ENCODE data around the gene CAMK4. TPM values are rescaled to one million over a fixed set of nuclear protein-coding genes. Genes with fewer than 3 reads are reported as not detected.

CAMK4 gene
- total and polyA plus RNA-seq, 5 donors from 2014 or later: 85.3 to 167 (median 106) TPM

- Mint-ChIP-seq H3K27me3 (peaks cover 13% of the 10 kb centered on the region), H3K9me3 (no peaks in the 10 kb centered on the region), H3K4me3 (no peak overlapping the region), H3K4me1 (peaks cover 0 to 11% (median 8%) of the 10 kb centered on the region in 4 donors), H3K36me3 (no peaks in the 10 kb centered on the region), H3K27ac (no peak overlapping the region)
- Histone ChIP-seq H3K9me3 (ENCODE audit: control insufficient read depth in 2 of 2, low read length in 2 of 2) (no peaks in the 10 kb centered on the region), H3K36me3 (ENCODE audit: control insufficient read depth, insufficient read depth, low read length) (no peaks in the 10 kb centered on the region), H3K4me3 (ENCODE audit: low read depth, low read length) (no peak overlapping the region), H3K4me1 (ENCODE audit: control insufficient read depth, insufficient read depth, low read length, poor library complexity, severe bottlenecking) (no peaks in the 10 kb centered on the region), H3K27me3 (ENCODE audit: control insufficient read depth, insufficient read depth, low read length) (peaks cover 6% of the 10 kb centered on the region), H3K27ac (ENCODE audit: insufficient read depth, low read length, poor library complexity, severe bottlenecking) (no peak overlapping the region)
- no peak for DNase-seq
- no peak for ATAC-seq (ENCODE audit: low read depth in 2 of 2)
These were observed 23.4 kb upstream of the CAMK4 start for GRCh38 chr5:111200828-111201227.

- peaks cover 13% of the 10 kb centered on the region for H3K27me3 Mint-ChIP-seq
- no peak for DNase-seq
- peaks cover 0 to 11% (median 9%) of the 10 kb centered on the region in 4 donors for H3K4me1 Mint-ChIP-seq
- H3K9me3 Mint-ChIP-seq: no peaks in the 10 kb centered on the region
- H3K4me1 ChIP-seq (ENCODE audit: control insufficient read depth, insufficient read depth, low read length, poor library complexity, severe bottlenecking): no peaks in the 10 kb centered on the region
- ATAC-seq (ENCODE audit: low read depth in 2 of 2): no peak
- no peak overlapping the region for H3K27ac Mint-ChIP-seq
- H3K36me3 Mint-ChIP-seq: no peaks in the 10 kb centered on the region
- H3K4me3 ChIP-seq (ENCODE audit: low read depth, low read length): no peak overlapping the region
- H3K9me3 ChIP-seq (ENCODE audit: control insufficient read depth in 2 of 2, low read length in 2 of 2): no peaks in the 10 kb centered on the region
- H3K27me3 ChIP-seq (ENCODE audit: control insufficient read depth, insufficient read depth, low read length): peaks cover 3% of the 10 kb centered on the region
- no peaks in the 10 kb centered on the region for H3K36me3 ChIP-seq (ENCODE audit: control insufficient read depth, insufficient read depth, low read length)
- no peak overlapping the region for H3K4me3 Mint-ChIP-seq
- H3K27ac ChIP-seq (ENCODE audit: insufficient read depth, low read length, poor library complexity, severe bottlenecking): no peak overlapping the region
These were observed 22.5 kb upstream of the CAMK4 start for GRCh38 chr5:111201705-111202104.

GRCh38 chr5:111211341-111211740 is 12.8 kb upstream of the CAMK4 start:
- no peaks in the 10 kb centered on the region for H3K36me3 ChIP-seq (ENCODE audit: control insufficient read depth, insufficient read depth, low read length)
- no peak overlapping the region for H3K27ac ChIP-seq (ENCODE audit: insufficient read depth, low read length, poor library complexity, severe bottlenecking)
- H3K4me1 ChIP-seq (ENCODE audit: control insufficient read depth, insufficient read depth, low read length, poor library complexity, severe bottlenecking): no peaks in the 10 kb centered on the region
- H3K4me1 Mint-ChIP-seq: peaks cover 0 to 11% (median 4%) of the 10 kb centered on the region in 4 donors
- H3K9me3 ChIP-seq (ENCODE audit: control insufficient read depth in 2 of 2, low read length in 2 of 2): no peaks in the 10 kb centered on the region
- no peak for ATAC-seq (ENCODE audit: low read depth in 2 of 2)
- DNase-seq: no peak
- H3K27ac Mint-ChIP-seq: no peak overlapping the region
- peak overlapping the region; percentile 21 for H3K4me3 ChIP-seq (ENCODE audit: low read depth, low read length)
- no peaks in the 10 kb centered on the region for H3K27me3 ChIP-seq (ENCODE audit: control insufficient read depth, insufficient read depth, low read length)
- no peaks in the 10 kb centered on the region for H3K36me3 Mint-ChIP-seq
- H3K27me3 Mint-ChIP-seq: peaks cover 7% of the 10 kb centered on the region
- peaks cover 0 to 3% (median 0%) of the 10 kb centered on the region in 7 donors for H3K9me3 Mint-ChIP-seq
- H3K4me3 Mint-ChIP-seq: peak overlapping the region in 1 of 4 donors; percentile 8

GRCh38 chr5:111214052-111214742 is 10.0 kb upstream of the CAMK4 start:
- Histone ChIP-seq H3K27me3 (ENCODE audit: control insufficient read depth, insufficient read depth, low read length) (no peaks in the 10 kb centered on the region), H3K4me3 (ENCODE audit: low read depth, low read length) (no peak overlapping the region), H3K27ac (ENCODE audit: insufficient read depth, low read length, poor library complexity, severe bottlenecking) (no peak overlapping the region), H3K4me1 (ENCODE audit: control insufficient read depth, insufficient read depth, low read length, poor library complexity, severe bottlenecking) (no peaks in the 10 kb centered on the region), H3K9me3 (ENCODE audit: control insufficient read depth in 2 of 2, low read length in 2 of 2) (peaks cover 0 to 2% of the 10 kb centered on the region in 2 experiments), H3K36me3 (ENCODE audit: control insufficient read depth, insufficient read depth, low read length) (no peaks in the 10 kb centered on the region)
- no peak for ATAC-seq (ENCODE audit: low read depth in 2 of 2)
- H3K4me1 Mint-ChIP-seq: peaks cover 0 to 11% (median 5%) of the 10 kb centered on the region in 4 donors
- no peak for DNase-seq
- peaks cover 7% of the 10 kb centered on the region for H3K27me3 Mint-ChIP-seq
- no peaks in the 10 kb centered on the region for H3K36me3 Mint-ChIP-seq
- no peak overlapping the region for H3K27ac Mint-ChIP-seq
- peaks cover 0 to 3% (median 0%) of the 10 kb centered on the region in 7 donors for H3K9me3 Mint-ChIP-seq
- H3K4me3 Mint-ChIP-seq: no peak overlapping the region

- Histone ChIP-seq H3K27ac (ENCODE audit: insufficient read depth, low read length, poor library complexity, severe bottlenecking) (no peak overlapping the region), H3K9me3 (ENCODE audit: control insufficient read depth in 2 of 2, low read length in 2 of 2) (peaks cover 0 to 2% of the 10 kb centered on the region in 2 experiments), H3K4me3 (ENCODE audit: low read depth, low read length) (no peak overlapping the region), H3K27me3 (ENCODE audit: control insufficient read depth, insufficient read depth, low read length) (no peaks in the 10 kb centered on the region), H3K4me1 (ENCODE audit: control insufficient read depth, insufficient read depth, low read length, poor library complexity, severe bottlenecking) (no peaks in the 10 kb centered on the region), H3K36me3 (ENCODE audit: control insufficient read depth, insufficient read depth, low read length) (no peaks in the 10 kb centered on the region)
- Mint-ChIP-seq H3K27ac (no peak overlapping the region), H3K4me1 (peaks cover 0 to 11% (median 4%) of the 10 kb centered on the region in 4 donors), H3K27me3 (peaks cover 7% of the 10 kb centered on the region), H3K4me3 (no peak overlapping the region), H3K36me3 (no peaks in the 10 kb centered on the region), H3K9me3 (peaks cover 0 to 3% (median 0%) of the 10 kb centered on the region in 7 donors)
- ATAC-seq (ENCODE audit: low read depth in 2 of 2) (no peak), DNase-seq (no peak)
These were observed 8.2 kb upstream of the CAMK4 start for GRCh38 chr5:111215971-111216370.

GRCh38 chr5:111221139-111221538 is 3.0 kb upstream of the CAMK4 start:
- no peak for DNase-seq
- no peak for ATAC-seq (ENCODE audit: low read depth in 2 of 2)
- H3K36me3 ChIP-seq (ENCODE audit: control insufficient read depth, insufficient read depth, low read length): no peaks in the 10 kb centered on the region
- H3K4me3 Mint-ChIP-seq: peak overlapping the region in 1 of 4 donors; percentile 23
- H3K27ac Mint-ChIP-seq: peak overlapping the region in 1 of 3 donors; percentile 80
- H3K27me3 Mint-ChIP-seq: no peaks in the 10 kb centered on the region
- no peaks in the 10 kb centered on the region for H3K27me3 ChIP-seq (ENCODE audit: control insufficient read depth, insufficient read depth, low read length)
- H3K4me1 ChIP-seq (ENCODE audit: control insufficient read depth, insufficient read depth, low read length, poor library complexity, severe bottlenecking): peaks cover 16% of the 10 kb centered on the region
- H3K36me3 Mint-ChIP-seq: no peaks in the 10 kb centered on the region
- H3K9me3 ChIP-seq (ENCODE audit: control insufficient read depth in 2 of 2, low read length in 2 of 2): peaks cover 0 to 2% of the 10 kb centered on the region in 2 experiments
- H3K4me1 Mint-ChIP-seq: peaks cover 9 to 15% (median 13%) of the 10 kb centered on the region in 4 donors
- H3K27ac ChIP-seq (ENCODE audit: insufficient read depth, low read length, poor library complexity, severe bottlenecking): no peak overlapping the region
- no peak overlapping the region for H3K4me3 ChIP-seq (ENCODE audit: low read depth, low read length)
- H3K9me3 Mint-ChIP-seq: peaks cover 0 to 2% (median 0%) of the 10 kb centered on the region in 7 donors

GRCh38 chr5:111223101-111223786 is 940 bp upstream of the CAMK4 start:
- Mint-ChIP-seq H3K9me3 (peaks cover 0 to 2% (median 0%) of the 10 kb centered on the region in 7 donors), H3K27ac (peak overlapping the region; percentile 83 to 98 (median 88)), H3K4me3 (peak overlapping the region; percentile 90 to 99 (median 93)), H3K27me3 (no peaks in the 10 kb centered on the region), H3K4me1 (peaks cover 24 to 27% (median 25%) of the 10 kb centered on the region in 4 donors), H3K36me3 (peaks cover 4% of the 10 kb centered on the region)
- Histone ChIP-seq H3K36me3 (ENCODE audit: control insufficient read depth, insufficient read depth, low read length) (no peaks in the 10 kb centered on the region), H3K4me1 (ENCODE audit: control insufficient read depth, insufficient read depth, low read length, poor library complexity, severe bottlenecking) (peaks cover 37% of the 10 kb centered on the region), H3K27me3 (ENCODE audit: control insufficient read depth, insufficient read depth, low read length) (no peaks in the 10 kb centered on the region), H3K4me3 (ENCODE audit: low read depth, low read length) (peak overlapping the region; percentile 72), H3K27ac (ENCODE audit: insufficient read depth, low read length, poor library complexity, severe bottlenecking) (peak overlapping the region; percentile 87), H3K9me3 (ENCODE audit: control insufficient read depth in 2 of 2, low read length in 2 of 2) (no peaks in the 10 kb centered on the region)
- DNase-seq (peak in 1 of 3 donors; percentile 40), ATAC-seq (ENCODE audit: low read depth in 2 of 2) (peak; percentile 29)
